Natural killer cell (primary cell): ENCODE results near the gene CCDC88C. TPM values are rescaled to one million over a fixed set of nuclear protein-coding genes. Genes with fewer than 3 reads are reported as not detected.

Experiments
- ATAC-seq, 3 donors: fragments of 150-1000 bp in 2 of 3; fragments of 200-7000 bp in 1 of 3; cut with Tn5 transposase; 1 replicate in 1 of 3; 2 replicates in 2 of 3; pipeline ENCODE4 v1.10.0; 2021; ENCODE audit warnings: mild to moderate bottlenecking in 2 of 3, moderate library complexity in 2 of 3
- DNase-seq, 2 donors: peaks; one replicate each; pipeline versions ENCODE4 v3.0.0 to v3.0.0-alpha.2; 2013 to 2021; ENCODE audit warnings: mixed read lengths in 1 of 2
- H3K27ac ChIP-seq: one replicate; pipeline ENCODE4 v1.5.1; 2013; ENCODE audit warnings: mild to moderate bottlenecking, low read length
- H3K27me3 ChIP-seq: one replicate; pipeline ENCODE4 v1.6.1; 2013; ENCODE audit warnings: low read length; ENCODE audit not compliant: control insufficient read depth, insufficient read depth
- H3K36me3 ChIP-seq: one replicate; pipeline ENCODE4 v1.6.1; 2013; ENCODE audit warnings: low read length; ENCODE audit not compliant: control insufficient read depth, insufficient read depth
- H3K4me1 ChIP-seq: one replicate; pipeline ENCODE4 v1.6.1; 2013; ENCODE audit warnings: low read length; ENCODE audit not compliant: control insufficient read depth, insufficient read depth
- H3K4me3 ChIP-seq: one replicate; pipeline ENCODE4 v1.5.1; 2013; ENCODE audit warnings: low read length
- H3K9me3 ChIP-seq: one replicate; pipeline ENCODE4 v1.6.1; 2013; ENCODE audit warnings: low read length; ENCODE audit not compliant: control insufficient read depth, insufficient read depth
- H3K27ac Mint-ChIP-seq, 2 donors: one replicate each; pipeline ENCODE4 v1.8.0; 2022; ENCODE audit warnings: mild to moderate bottlenecking in 2 of 2, mixed read lengths in 2 of 2, moderate library complexity in 1 of 2
- H3K27me3 Mint-ChIP-seq, 2 donors: one replicate each; pipeline ENCODE4 v1.8.0; 2022; ENCODE audit warnings: low read depth in 2 of 2, mixed read lengths in 2 of 2
- H3K36me3 Mint-ChIP-seq: one replicate; pipeline ENCODE4 v1.8.0; 2022; ENCODE audit warnings: mixed read lengths
- H3K4me1 Mint-ChIP-seq, 2 donors: one replicate each; pipeline ENCODE4 v1.8.0; 2022; ENCODE audit warnings: mixed read lengths in 2 of 2
- H3K4me3 Mint-ChIP-seq: one replicate; pipeline ENCODE4 v1.8.0; 2022; ENCODE audit warnings: mild to moderate bottlenecking, moderate library complexity, mixed read lengths
- H3K9me3 Mint-ChIP-seq, 2 donors: one replicate each; pipeline ENCODE4 v1.8.0; 2022; ENCODE audit warnings: mixed read lengths in 2 of 2
- CTCF ChIP-seq: fragments of 200-600 bp; IDR thresholded peaks from one replicate; pipeline ENCODE4 v1.8.0; 2022; ENCODE audit warnings: antibody characterized with exemption
- WGBS: methylation state at CpG from one replicate; pipeline ENCODE4 v1.1.7; 2013; ENCODE audit warnings: missing lambda C conversion rate; ENCODE audit not compliant: insufficient coverage; 5-methylcytosine and 5-hydroxymethylcytosine counted together
- intact Hi-C: fragments of 100-400 bp; cut with micrococcal nuclease; formaldehyde crosslinking; loops from one replicate; pipeline ENCODE4 v1.14.2; 2022
- total RNA-seq, 4 donors: library from RNA; stranded (reverse); fragments of 120-200 nt in 1 of 4; gene quantifications; one replicate each; pipeline versions ENCODE4 v1.2.3 to v1.2.4, GENCODE V29; 2013 to 2022

Gene CCDC88C
- total RNA-seq, 3 donors from 2014 or later (not counting 1 experiment from before 2014, with no cell fraction given) = 432 to 516 (median 438) TPM

- peak; percentile 32 to 61 (median 36) for ATAC-seq
- intact Hi-C loops = loop anchor here (1.0 to 5.0 kb wide), 4 partner anchors 92 to 356 kb away; partner anchors contain the start of genes PPP4R3A and RPS6KA5
Observed at GRCh38 chr14:91418387-91419043, 895 bp upstream of the CCDC88C start.

GRCh38 chr14:91417983-91418386 lies 365 bp upstream of the CCDC88C start:
- H3K36me3 Mint-ChIP-seq = no peaks in the 10 kb centered on the region
- no peaks in the 10 kb centered on the region for H3K27me3 Mint-ChIP-seq
- Histone ChIP-seq H3K36me3 (peaks cover 19% of the 10 kb centered on the region), H3K4me3 (peak overlapping the region; percentile 27), H3K27ac (peak overlapping the region; percentile 70), H3K4me1 (peaks cover 42% of the 10 kb centered on the region), H3K9me3 (no peaks in the 10 kb centered on the region), H3K27me3 (no peaks in the 10 kb centered on the region)
- ATAC-seq (peak; percentile 50 to 68 (median 60)), DNase-seq (peak in 1 of 2 donors; percentile 91)
- intact Hi-C loops = loop anchor here (1.0 to 5.0 kb wide), 5 partner anchors 15 to 356 kb away; partner anchors contain the start of genes PPP4R3A and RPS6KA5
- no peak for TF ChIP-seq CTCF
- peak overlapping the region; percentile 55 for H3K4me3 Mint-ChIP-seq
- H3K4me1 Mint-ChIP-seq = peaks cover 44 to 50% of the 10 kb centered on the region in 2 donors
- H3K27ac Mint-ChIP-seq = peak overlapping the region; percentile 80 to 99
- no peaks in the 10 kb centered on the region for H3K9me3 Mint-ChIP-seq
- under 1% methylated on average over 53 of the region's 53 CpGs for WGBS

More at GRCh38 chr14:91418387-91419043, 895 bp upstream of the CCDC88C start:
- no peaks in the 10 kb centered on the region for H3K9me3 Mint-ChIP-seq
- H3K27ac ChIP-seq = peak overlapping the region; percentile 70
- H3K36me3 Mint-ChIP-seq = no peaks in the 10 kb centered on the region
- no peaks in the 10 kb centered on the region for H3K27me3 ChIP-seq
- peaks cover 39 to 45% of the 10 kb centered on the region in 2 donors for H3K4me1 Mint-ChIP-seq
- peaks cover 37% of the 10 kb centered on the region for H3K4me1 ChIP-seq
- TF ChIP-seq CTCF = peak; percentile 98
- DNase-seq = peak; percentile 81 to 92
- H3K9me3 ChIP-seq = no peaks in the 10 kb centered on the region
- peak overlapping the region; percentile 27 for H3K4me3 ChIP-seq
- peak overlapping the region; percentile 80 to 99 for H3K27ac Mint-ChIP-seq
- H3K4me3 Mint-ChIP-seq = peak overlapping the region; percentile 55
- H3K27me3 Mint-ChIP-seq = no peaks in the 10 kb centered on the region
- H3K36me3 ChIP-seq = peaks cover 13% of the 10 kb centered on the region
- under 1% methylated on average over 42 of the region's 42 CpGs for WGBS

- Mint-ChIP-seq H3K36me3 (no peaks in the 10 kb centered on the region), H3K4me1 (peaks cover 53 to 57% of the 10 kb centered on the region in 2 donors), H3K27ac (peak overlapping the region; percentile 96 to 99), H3K27me3 (no peaks in the 10 kb centered on the region), H3K9me3 (no peaks in the 10 kb centered on the region), H3K4me3 (peak overlapping the region; percentile 98)
- peaks cover 22% of the 10 kb centered on the region for H3K36me3 ChIP-seq
- WGBS = 0% methylated on average over 19 of the region's 19 CpGs
- no peak for TF ChIP-seq CTCF
- DNase-seq (no peak), ATAC-seq (no peak)
- H3K9me3 ChIP-seq = no peaks in the 10 kb centered on the region
- peak overlapping the region; percentile 67 for H3K4me3 ChIP-seq
- H3K4me1 ChIP-seq = peaks cover 53% of the 10 kb centered on the region
- H3K27me3 ChIP-seq = no peaks in the 10 kb centered on the region
- peak overlapping the region; percentile 83 for H3K27ac ChIP-seq
- intact Hi-C loops = loop anchor here (1.0 to 5.0 kb wide), 5 partner anchors 14 to 354 kb away; partner anchors contain the start of gene RPS6KA5
Observed at GRCh38 chr14:91416744-91417119, 888 bp downstream of the CCDC88C start.
